Middle frontal gyrus (tissue), 1 donor: Measurements from ENCODE around the gene TGFB3.

Experiments
- DNase-seq: peaks from one replicate; pipeline ENCODE4 v3.0.0-alpha.2; 2015; ENCODE audit warnings: low spot score; ENCODE audit errors: extremely low spot score

Gene TGFB3

DNA sequence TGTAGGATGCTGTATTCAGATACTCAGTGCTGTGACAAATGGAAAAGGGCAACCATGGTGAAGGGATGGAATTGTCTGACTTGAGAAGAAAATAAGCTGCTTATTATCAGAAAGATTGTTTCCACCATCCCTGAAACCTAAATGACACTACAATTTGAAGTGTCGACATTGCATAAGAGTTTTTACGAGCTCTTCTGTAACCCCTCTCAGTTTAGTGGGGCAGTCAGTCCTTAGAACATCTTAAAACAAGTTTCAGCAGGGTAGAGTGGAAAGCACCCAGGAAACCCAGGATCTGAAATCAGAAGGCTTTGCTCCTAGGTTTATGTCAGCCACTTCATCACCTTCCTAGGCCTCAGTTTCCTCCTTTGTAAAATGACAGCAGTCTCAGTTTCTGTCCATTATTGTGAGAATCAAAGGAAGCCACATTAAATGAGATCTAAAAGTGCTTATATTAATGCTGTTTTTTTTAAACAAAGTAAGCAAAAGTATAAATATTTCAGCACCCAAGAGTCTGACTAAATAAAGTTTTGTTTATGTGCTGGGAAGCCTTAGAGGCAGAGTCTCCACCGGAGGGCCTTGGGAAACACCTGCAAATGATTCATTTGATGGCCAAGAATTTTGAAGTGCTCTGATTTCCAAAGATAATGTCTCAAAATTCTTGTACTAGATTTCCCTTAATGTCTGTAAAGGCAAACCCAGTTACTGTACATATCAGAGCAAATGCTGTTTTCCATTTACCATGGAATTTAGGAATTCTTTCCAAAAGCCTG lies 5.6 kb upstream of the TGFB3 start:
- DNase-seq, result no peak

DNA sequence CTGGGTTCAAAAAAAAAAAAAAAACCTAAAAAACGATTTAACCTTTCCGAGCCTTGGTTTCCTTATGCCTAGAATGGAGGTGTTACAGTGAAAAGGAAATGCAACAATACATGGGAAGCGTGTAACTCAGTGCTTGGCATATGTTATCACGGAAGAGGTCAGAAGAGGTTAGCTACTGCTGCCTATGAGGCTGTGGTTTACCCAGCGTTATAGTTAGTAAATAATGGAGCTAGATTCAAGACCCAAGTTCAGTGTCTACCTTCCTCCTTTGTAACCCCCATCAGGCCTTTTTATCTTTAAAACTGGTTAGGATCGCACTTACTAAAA lies 4.6 kb upstream of the TGFB3 start:
- DNase-seq, result no peak

DNA sequence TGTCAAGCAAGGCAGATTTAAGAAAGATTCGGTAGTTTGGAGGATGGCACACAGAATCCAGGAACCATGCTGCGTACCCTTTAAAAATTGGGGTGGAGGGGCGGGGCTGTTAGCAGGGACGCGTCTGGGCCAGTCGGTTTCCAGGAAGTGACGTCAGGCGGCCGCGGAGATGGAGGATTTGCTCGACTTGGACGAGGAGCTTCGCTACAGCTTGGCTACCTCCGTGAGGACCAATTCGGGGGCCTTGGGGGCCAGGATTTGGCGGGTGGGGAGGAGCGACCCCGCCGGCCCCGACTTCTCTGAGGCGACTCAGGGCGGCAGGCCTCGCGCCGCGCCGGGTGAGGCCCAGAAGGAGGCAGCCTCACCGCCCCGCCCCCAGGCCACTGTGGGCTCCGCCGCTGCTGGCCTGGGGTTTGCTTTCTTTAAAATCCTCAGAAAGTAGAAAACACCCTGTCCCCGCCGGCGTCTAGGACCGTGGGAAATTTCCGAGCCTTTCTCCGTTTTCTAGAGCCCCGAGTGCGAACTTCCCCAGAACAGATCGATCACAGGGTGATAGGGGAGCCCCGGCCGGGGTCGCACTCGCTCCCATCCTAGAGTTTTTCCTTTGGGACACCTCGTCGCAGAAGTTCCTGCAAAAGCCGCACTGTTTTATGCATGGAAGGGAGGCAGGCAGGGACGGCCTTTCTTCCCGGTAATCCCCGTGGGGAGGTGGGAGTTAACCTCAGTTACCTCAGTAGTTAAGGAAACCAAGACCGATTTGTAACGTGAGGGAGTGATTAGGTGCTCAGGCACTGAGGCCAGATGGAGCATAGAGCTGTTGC lies 4.0 kb upstream of the TGFB3 start, which contains the start of gene IFT43:
TSS of gene IFT43 (plus strand) at position 146 of the 821 bp plus-strand sequence. CDS start at position 170, 24 bp downstream.
- peak; percentile 81 for DNase-seq

GRCh38 chr14:75984674-75985073 lies 2.9 kb upstream of the TGFB3 start:
- no peak for DNase-seq

- DNase-seq, result no peak
Measured at GRCh38 chr14:75983019-75983358, 1.2 kb upstream of the TGFB3 start.

DNA sequence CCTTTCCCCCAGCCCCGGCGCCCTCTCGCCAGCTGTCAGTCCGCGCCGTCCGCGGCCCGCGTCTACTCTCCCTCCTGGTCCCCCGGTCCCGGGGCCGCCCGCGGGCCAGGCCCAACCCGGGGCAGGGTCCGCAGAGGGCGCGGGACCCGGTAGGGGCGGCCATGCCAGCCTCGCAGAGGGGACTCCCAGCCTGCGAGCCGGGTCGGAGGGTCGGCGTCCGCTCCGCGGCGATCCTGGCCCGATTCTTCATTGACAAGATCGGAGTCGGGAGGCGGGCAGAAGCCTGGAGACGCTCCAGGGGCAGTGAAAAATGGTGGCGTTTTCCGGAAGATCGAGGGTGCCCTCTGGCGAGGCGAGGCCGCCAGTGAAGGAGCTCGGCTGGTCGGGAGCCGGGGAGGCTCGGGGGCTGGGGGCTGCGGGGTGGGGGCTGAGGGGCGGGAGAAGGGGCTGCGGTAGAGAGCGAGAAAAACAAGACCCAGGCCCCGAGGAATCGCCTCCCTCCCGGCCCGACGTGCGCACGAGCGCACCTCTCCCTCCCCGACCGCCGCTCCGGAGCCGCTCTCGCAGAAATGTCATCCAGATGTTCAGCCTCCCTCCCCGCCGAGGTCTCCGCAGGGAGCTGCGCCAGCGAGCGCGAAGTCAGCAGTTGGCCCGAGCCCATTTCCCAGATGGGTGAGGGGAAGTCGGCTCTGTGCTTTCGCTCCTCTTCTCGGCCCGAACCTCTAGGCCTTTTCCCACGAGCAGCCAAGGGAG lies 647 bp upstream of the TGFB3 start:
- DNase-seq, result peak; percentile 56

GRCh38 chr14:75980856-75981255 lies 939 bp downstream of the TGFB3 start:
- DNase-seq, result no peak

DNA sequence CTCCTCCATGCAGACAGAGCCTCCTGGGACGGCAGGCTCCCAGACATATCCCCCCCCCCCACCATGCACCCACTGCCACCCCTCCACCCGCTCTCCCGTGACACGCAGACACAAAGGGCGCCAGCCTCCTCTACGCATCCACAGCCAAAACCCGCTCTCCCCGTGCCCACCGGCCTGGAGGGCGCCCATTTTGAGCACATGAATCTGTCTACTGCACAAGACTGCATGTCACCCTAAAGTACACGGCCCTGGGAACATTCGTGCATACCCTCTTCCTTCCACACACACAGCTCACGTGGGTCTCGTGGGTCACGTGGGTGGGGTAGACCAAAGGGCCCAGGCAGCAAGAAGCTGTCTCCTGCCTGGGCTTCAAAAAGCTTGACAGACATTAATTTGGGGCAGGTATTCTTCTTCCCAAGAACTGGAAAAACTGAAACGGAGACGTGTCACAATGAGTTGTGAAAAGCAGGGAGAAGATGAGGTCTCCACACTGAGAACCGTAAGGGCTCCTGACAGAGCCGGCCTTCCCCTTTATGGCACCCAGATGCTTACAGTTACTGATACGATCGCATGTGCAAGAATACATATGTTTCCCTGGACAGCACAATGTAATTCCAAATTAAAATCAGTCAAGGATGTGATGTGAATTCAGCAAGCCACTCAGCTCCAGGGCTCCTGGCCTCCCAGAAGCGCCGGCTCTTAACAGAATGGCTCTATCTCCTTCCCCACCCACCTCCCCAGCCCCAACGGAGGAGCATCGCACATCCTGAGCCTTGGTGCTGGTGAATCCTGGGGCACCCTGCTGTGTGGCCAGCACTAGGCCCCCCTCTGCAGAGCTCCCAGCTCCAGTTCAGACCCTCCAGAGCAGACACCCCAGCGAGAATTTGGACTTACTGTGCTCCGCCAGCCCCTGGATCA lies 1.9 kb downstream of the TGFB3 start:
- DNase-seq, result no peak

GRCh38 chr14:75979071-75979571 lies 2.7 kb downstream of the TGFB3 start:
- DNase-seq, result no peak

GRCh38 chr14:75978249-75978731 lies 3.5 kb downstream of the TGFB3 start:
- DNase-seq, result no peak

DNA sequence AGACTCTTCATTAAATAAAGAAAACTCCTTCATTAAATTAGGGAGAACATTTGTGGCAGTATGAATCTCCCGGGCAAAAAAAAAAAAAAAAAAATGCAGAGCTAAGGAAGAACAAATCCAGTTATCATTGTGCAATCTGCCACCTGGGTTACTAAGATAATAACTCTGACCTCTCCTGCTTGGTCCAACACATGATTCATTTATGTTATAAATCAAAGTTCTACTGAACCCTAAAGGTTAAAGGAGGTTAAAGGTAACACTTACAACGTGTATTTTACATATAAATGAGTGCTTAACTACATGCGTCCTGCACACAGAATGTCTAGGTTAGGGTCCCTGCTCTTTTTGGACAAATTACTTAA lies 4.2 kb downstream of the TGFB3 start:
- no peak for DNase-seq

GRCh38 chr14:75976826-75977581 lies 4.8 kb downstream of the TGFB3 start:
- no peak for DNase-seq

- no peak for DNase-seq
Measured at GRCh38 chr14:75972801-75973421, 8.9 kb downstream of the TGFB3 start.

DNA sequence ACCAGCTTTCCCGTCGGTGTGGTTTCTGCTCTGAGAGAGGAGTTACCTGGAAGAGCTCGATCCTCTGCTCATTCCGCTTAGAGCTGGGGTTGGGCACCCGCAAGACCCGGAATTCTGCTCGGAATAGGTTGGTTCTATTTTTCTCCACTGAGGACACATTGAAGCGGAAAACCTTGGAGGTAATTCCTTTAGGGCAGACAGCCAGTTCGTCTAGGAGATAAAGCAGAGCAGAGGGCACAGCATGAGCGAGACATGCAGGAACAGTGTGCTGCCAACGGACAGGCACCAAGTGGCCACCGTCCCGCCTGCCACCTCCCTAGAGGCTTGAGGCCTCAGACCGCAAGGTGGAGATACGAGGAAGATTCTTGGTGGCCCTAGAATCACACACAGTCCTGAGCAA lies 10.3 kb downstream of the TGFB3 start:
- DNase-seq, result no peak

- no peak for DNase-seq
Measured at GRCh38 chr14:75970989-75971388, 10.8 kb downstream of the TGFB3 start.

DNA sequence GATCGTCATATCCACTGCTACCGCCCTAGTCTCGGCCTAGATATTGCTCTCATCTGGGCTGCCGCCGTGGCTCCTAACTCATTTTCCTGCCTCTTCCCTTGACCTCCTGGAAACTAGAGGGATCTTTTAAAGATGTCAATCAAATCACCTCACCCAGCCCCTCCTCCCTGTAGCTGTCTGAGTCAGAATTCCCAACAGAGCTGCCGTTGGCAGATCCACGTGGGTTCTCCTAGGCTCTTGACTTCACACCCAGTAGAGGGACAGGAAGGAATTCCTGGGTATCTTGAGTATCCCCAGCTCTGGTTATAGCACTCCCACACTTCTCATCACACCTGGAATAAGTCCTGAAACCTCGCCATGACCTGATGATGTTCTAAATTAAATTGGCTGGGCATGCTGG lies 11.9 kb downstream of the TGFB3 start:
- DNase-seq, result no peak

DNA sequence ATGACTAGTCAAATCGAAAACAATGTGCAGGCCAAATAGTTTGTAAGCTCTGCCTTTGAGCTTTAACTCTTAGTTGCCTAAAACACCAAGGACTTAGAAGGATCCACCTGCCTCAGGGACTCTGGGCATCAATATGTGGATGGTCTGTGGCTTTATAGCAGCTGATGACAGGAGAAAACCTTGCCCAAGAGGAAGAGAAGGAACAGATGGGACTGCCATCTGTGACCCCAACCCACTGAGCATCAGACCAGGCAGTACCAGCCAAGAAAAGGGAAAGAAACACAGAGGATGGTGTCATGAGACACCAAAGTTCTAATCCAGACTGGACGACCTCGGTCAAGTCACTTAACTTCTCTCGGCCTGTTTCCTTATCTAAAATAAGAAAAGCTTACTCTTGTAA lies 12.7 kb downstream of the TGFB3 start:
- DNase-seq, result no peak

- DNase-seq, result no peak
Measured at GRCh38 chr14:75968456-75968855, 13.3 kb downstream of the TGFB3 start.

GRCh38 chr14:75967866-75968265 lies 13.9 kb downstream of the TGFB3 start:
- no peak for DNase-seq

DNA sequence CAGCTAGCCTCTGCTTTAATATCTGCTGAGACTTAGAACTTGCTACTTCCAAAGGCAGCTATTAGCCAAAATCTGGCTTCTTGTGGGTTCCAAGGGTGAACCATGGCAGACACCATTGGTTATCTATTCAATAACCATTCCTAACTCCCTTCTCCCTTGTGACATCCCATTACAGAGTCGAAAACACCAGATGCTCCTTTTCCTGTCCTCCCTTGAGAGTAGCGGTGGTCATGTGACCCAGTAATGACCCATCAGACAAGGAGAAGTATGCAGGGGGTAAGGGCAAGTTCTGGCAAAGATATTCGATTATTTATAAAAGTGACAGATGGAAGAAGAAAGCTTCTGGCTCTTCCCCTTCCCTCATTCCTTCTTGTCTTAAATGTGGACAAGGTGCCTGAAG lies 20.1 kb downstream of the TGFB3 start:
- DNase-seq, result no peak
